Ramos (cell line): Measurements from ENCODE around the gene NAXD.
"Not testable (repeated sequence)": the region's sequence is repeated elsewhere in the genome, so short reads cannot be mapped to it uniquely, and the experiment has no call there.

Experiments
- in situ Hi-C: fragments of 300-500 bp; cut with MboI; formaldehyde crosslinking; loops from one replicate; pipeline ENCODE4 v1.14.3; 2022; ENCODE audit warnings: low sequenced_read_pairs; ENCODE audit not compliant: unreplicated experiment

NAXD gene

DNA sequence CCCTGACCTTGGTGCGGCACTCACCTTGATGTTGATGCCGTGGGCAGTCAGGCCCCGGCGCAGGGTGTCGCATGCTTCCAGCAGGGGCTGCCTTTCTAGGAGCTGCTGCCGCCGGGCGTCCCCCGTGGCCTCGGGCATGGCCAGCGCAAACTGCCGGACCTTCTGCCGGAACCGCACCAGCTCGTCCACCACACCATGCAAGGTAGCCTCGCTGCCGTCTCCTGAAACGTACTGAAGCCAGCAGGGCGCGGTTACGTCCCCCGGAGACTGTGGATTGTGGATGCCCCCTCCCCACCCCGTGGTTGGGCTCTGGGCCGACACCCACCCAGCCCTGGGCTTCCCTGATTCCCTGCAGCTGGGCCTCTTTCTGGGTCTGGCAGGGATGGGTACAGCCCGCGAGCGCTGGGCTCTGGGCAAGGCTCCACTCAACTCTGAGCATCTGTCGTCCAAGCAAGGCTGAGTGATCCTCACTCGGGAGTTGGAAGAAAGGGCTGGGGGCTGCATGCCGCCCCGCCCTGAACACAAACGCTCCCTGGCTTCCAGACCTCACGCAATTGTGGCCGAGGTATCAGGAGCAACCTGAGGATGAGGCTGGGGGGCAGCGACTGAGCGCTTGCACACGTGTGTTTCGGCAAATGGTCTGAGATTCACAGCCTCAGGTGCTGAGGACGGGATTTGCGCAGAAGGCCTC, 27.1 kb downstream of the NAXD start:
- in situ Hi-C loops, result no loop called here

DNA sequence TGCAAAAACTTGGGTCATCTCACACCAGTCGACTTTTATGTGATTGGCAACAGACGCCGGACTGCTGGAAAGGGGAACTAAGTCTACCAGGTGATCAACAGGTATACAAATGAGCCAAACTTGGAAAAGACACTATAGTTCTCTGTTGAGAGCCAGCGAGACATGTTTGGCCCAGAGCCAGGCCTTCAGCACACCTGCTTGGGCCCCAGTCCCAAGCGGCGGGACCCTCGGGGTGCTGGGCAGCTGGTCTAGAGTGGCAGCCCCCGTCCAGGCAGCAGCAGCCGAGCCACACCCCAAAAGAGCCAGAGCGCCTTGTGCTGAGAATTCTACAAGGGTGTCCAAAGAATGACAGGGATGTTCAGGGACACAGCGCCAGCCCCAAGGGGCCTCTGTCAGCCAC, 28.0 kb downstream of the NAXD start:
- in situ Hi-C loops, result no loop called here

DNA sequence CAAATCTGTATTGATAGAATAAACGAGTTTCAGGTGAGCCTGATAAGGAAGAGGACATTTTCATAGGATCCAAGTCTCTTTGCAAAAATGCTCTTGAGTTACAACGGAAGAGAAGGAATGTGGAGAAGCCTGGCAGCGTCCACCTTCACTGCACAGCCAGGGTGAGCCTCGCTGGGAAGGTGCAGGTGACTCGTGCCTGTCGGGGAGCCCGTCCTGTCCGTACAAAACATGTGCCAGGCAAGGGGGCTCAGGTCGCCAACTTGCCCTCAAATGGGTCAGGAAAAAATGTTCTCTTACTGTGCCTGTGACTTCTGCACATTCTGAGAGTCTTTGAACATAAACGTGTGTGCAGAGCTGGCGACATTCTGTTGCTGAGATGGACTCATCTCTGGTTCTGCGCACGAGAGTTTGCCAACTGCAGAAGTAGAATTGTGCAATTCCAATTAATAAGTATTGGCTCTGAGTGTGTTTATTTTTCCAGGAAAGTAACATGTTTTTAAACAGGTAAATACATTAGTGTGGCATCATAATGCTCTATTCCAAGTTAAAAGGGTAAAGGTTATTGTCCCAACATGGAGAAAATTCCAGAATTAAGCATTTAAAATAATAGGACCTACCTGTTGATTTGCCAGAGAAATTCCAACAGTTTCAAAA, 28.6 kb downstream of the NAXD start:
- in situ Hi-C loops, result no loop called here

DNA sequence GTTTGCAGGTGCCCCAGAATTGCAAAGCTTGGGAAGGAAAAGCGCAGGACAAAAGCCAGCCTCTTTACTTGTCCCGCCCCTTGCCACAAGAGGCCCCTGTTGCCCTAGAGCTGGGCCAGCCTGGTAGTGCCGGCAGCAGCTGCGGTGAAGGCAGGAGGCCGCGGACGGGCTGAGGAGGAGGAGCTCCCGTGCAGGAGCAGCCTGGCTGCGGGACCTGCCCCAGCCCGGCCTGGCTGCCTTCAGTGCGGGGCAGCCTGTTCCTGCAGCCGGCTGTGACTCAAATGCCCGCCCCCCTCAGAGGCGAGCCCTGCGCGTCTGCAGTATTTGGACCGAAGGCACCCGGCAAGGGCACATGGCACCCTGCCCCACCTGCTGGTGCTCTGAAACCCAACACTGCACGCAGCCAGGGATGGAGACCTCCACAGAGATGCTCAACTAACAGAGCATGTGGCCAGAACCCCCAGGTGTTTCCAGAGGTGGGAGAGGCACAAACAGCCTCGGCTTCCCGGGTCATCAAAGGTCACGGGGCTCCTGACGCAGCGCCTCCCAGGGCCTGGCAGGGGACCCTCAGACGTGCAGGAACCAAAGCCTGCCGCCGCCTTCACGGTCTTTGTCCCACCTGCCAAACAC, 29.7 kb downstream of the NAXD start:
- in situ Hi-C loops, result no loop called here

DNA sequence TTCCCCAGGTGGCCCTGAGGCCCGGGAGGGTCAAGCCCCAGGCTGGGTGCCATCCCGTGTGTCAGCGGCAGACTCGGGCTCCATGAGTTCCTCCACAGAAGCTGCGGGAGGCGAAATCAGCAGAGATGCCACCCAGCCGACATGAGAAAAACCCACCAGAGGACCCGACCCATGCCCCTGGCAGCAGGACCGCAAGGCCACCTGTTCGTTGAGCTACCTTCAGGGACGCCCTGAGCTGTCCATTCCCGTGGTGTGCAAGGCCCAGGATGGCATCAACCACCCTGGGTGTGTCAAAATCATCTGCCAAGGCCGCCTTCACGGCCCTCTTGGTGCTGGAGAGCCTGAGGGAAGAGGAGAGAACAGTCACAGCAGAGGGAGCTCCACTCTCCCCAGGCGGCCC, 30.4 kb downstream of the NAXD start:
- in situ Hi-C loops, result no loop called here

DNA sequence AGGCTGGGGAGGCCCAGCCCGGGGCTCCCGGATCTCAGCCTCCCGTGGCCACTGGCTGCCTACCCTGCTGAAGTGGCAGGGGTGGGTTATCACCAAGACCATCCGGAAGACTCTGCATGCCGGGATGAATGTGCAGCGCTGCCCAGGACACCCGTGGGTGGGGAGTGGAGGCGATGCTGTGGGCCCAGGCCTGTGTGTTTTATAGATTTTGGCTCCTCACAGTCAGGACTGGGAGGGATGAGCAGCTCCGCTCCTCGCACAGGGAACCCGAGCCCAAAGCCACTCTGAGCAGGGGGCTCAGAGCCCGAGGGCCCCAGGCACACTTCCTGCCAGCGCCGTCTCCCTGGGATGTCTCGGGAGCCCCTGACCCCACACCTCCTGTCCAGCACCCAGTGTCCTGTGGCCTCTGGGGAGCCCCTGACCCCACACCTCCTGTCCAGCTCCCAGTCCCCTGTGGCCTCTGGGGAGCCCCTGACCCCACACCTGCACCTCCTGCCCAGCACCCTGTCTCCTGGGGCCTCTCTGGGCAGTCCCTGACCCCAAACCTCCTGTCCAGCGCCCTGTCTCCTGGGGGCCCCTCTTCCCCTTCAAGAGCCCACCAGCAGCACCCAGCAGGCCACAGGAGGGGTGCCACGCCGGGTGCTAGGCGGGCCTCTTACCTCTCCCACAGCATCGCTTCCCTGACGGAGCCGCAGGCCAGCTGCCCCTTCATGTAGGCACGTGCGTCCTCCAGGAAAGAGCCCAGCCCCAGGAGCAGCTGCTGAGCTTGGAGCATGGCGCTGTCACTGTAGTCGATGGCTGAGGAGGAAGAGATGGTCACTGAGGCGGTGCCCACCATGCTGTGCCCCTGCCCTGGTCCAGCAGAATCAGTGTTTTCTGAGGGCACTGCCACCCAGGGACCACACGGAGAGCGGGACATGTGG, 31.4 kb downstream of the NAXD start:
- in situ Hi-C loops, result no loop called here

DNA sequence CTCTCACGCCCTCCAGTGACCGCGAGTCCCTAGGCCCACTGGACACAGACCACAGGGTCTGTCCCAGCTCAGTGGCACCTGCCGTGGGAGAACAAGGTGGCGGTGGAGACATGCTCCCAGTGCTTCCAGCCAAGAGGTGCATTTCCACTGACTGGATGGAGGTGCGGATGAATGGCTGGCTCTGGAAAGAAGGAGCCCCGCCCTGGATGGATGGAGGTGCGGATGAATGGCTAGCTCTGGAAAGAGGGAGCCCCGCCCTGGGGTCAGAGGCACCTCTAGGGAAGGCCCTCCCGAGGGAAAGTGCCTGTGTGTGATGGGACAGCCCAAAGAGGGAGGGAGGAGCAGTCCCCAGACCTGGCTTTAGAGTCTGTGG, 32.0 kb downstream of the NAXD start:
- in situ Hi-C loops, result no loop called here

DNA sequence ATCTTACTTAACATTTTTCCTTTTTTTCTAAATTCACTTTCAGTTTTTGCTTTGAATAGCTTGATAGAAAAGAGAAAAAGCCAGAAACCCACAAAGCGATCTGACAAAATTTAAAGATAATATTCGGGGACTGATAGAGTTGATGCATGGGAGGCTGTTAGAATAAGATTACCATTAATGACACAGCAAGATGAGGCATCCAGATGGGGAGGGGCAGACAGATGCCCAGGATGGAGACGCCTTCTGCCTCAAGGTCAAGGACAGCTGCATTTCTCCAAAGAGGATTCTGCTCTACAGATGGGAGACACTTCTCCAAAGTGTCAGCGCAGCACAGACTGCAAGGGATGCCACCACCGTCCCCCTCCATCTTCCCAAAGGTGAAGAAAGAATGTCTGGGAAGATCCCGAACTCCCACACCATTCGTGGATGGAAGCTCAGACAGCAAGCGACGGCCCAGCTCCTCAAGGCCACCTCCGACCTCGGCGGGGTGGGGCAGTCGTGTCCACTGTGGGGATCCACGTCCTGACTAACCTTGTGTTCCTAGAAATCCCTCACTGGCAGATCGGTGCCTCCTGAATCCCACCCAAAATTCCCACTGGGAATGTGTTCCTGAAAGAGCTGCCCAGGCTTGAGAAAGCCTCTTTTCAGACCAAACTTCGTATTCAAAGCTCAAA, 32.9 kb downstream of the NAXD start:
- in situ Hi-C loops, result no loop called here

DNA sequence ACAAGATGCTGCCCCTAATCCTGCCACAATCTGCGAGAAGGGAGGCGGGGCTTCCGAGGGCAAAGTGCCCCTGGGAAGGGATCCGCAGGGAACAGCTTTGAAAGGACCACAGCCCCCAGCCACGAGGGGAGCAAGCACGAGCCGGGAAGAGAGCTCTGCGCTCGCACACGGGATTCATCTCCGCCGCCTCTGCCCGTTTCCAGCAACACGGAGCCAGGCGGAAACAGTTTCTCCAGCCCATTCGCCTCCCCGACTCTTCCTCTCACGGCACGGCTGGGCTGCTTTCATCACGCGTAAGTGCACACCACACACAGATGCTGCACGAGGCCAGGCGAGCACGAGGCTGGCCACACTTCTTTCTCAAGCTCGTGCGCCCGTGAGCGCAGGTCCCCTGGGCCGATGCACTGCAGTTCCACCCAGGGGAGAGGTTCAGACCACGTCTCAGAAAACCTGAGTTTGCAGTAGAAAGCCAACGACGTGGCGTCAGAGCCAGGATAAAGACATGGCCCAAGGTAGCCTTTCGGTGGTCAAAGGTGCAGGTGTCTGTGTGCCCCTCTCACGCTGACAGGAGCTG, 33.6 kb downstream of the NAXD start:
- in situ Hi-C loops, result no loop called here

DNA sequence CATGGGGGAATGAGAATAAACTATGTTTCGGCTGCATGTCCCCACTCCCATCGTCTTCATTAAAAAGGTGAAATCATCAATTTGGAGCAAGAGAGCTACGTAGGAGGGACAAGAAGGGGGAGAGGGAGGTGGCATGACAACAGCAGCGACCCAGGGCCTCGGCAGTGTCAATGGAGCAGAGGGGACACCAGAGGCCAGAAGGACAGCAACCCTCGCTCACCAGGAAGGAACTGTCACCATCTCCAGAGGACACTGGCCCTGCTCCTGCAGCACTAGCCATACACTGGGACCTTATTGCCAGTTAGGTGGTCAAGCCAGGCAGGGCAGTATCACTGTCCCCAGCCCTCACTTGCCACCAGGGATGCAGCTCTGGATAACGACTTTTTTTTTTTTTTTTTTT, 34.2 kb downstream of the NAXD start:
- in situ Hi-C loops, result no loop called here

DNA sequence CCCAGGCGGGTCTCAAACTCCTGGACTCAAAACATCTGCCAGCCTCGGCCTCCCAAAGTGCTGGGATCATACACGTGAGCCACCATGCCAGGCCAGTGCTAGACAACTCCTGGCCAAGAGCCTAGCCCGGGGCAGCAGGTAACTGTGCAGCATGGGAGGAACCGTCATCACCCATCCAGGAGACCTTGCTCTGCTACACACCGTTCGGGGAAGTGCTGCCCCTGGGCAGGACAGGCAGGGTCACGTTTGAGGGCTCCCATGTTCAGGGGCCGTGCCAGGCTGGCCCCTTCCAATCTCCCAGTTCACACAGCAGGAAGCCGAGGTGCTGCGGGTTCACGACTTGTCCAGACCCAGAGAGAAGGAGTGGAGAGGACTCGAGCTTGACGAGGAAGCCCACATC, 35.1 kb downstream of the NAXD start:
- in situ Hi-C loops, result no loop called here

DNA sequence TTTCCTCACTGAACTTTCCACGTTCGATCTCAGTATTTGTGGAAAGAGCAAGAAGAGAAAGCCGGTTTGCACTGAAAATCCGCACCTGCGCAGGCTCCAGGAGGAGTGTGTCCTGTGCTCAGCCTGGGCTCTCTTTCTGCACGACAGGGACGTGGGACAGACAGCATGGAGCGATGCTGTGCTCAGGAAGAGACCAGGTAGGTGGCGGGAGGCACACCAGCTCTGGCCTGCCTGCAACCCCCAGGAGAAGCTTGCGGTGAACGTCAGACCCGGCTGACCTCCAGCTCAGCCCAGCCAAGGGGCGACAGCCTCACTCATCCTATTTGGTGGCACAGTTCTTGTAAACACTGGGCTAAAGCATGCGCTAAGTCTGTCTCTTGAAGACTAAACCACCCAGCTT, 35.9 kb downstream of the NAXD start:
- in situ Hi-C loops, result no loop called here

DNA sequence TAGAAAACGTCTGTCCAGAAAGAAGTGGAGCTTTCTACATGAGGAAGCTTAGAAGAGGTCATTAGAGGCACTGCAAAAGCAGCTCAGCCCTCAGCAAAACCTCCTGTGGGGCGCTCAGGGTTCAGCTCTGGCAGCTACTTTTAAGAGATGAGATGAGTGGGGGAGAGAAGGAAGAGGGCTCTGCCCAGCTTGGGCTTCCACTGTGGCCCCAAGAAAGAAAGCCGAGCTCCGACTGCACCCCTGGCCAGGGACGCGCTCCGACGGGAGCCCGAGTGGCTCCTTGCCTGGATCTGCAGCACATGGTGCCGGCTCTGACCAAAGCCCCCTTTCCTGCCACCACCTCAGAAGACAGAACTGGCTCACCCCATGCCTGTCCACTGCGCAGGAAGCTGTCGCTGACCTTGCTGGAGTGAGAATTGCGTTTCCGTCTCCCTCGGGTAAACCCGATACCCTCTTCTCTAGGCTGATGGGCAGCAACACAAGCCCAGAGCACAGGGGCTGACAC, 36.4 kb downstream of the NAXD start:
- in situ Hi-C loops, result no loop called here

DNA sequence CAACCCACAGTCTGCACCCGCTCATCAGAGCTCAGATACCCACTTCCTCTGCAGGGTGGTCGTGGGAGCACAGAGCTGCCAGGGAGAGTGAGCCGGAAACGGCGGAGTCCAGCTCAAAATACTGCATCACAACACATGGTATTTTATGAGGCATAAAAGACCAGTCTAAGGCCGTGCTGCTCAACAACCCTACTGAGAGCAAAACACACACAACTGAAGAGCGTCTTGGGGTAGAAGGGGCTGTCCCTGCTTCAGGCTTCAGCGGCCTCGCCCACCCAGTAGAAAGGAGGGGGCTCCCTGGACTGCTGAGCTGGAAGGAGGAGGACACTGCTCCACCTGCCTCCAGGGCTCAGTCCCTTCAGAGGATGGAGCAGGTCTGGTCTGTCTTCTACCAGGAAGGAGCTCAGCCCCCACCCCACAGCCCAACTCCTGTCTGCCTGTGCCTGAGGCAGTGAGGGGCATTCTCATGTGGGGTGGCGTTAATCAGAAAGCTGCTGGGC, 36.9 kb downstream of the NAXD start:
- in situ Hi-C loops, result no loop called here

DNA sequence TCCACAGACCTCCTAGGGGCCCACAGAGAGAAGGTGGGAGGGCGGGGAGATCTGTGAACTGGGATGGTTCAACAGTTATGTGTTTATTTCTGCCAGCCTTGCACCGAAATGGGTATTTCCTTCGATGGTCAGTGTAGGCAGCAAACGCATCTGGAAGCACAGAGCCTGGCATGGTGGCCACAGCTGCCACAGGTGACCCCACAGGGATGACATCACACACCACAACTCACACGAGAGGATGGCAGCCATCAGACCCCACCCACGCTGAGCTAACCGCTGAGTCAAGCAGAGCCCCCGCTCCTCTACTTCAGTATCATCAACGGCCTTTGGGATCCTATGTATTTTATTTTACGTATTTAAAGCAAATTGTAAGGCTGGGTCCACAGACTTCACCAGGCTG, 37.4 kb downstream of the NAXD start:
- in situ Hi-C loops, result no loop called here

DNA sequence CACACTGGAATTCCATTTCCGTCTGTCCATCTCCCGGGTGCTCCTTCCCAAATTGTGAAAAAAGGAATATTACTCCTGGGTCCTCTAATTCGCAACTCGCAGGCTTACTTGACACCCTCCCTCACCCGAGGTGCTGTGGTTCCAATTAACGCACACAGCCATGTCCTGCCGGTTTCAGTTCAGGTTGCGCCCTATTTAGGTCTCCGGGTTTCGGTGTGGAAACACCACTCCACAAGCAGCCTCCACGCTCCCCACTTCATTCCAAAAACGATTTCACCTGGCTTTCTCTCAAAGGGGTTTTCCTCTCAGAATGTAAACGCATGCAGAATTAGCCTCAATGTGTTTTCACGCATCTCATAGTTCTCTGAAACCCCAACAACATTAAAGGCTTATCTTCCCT, 37.9 kb downstream of the NAXD start:
- in situ Hi-C loops, result no loop called here

DNA sequence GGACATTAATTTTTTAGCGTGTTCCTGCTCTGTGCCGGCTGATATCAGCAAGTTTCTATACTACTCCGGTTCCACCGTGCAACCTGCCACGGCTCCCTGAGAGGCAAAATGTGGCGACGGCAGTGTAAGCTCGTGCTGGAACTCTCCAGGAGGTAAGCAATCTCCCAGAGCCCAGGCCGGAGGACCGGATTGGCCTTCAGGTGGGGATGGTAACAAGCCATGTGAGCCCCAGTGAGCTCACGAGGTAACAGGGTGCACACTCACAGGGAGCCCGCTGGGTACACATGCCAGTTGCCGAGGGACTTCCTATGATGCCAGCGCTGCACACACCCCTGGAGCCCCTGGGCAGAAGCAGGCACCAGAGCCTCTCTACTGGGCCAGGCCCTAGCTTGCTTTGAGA, 38.5 kb downstream of the NAXD start:
- in situ Hi-C loops, result no loop called here

DNA sequence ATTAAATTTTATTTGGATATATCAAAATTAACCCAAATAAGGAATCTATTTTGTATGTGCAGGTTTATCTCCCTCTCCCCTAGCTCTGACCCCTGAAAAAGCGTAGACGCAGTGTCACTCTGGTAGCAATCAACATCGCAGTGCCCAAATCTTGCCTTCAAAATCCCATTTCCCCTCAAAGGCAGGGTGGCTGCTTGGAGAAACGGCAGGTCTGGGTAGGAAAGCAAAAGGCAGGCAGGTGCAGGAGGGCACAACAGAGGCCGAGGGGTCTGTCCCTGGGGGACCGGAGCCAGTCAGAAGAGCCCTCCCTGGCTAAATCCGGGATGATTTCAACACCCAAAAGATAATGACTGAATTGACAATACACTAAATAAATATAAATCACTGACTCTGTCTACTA, 41.9 kb downstream of the NAXD start:
- in situ Hi-C loops, result no loop called here

DNA sequence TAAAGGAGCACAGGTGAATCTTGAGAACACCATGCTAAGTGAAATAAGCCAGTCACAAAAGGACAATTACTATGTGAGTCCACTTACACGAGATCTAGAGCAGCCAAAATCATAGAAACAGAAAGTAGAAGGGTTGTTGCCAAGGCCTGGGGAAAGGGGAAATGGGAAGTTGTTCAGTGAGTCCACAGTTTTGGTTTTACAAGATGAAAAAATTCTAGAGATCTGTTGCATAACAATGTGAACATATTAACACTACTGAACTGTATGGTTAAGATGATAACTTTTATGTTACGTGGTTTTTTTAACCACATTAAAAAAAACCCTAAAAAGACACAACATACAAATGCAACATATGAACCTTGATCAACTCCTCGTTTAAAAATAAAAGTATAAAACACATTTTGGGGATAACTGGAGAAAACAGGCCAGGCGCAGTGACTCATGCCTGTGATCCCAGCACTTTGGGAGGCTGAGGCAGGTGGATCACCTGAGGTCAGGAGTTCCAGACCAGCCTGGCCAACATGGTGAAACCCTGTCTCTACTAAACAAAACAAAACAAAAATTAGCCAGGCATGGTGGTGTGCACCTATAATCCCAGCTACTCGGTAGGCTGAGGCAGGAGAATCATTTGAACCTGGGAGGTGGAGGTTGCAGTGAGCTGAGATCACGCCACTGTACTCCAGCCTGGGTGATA, 43.0 kb downstream of the NAXD start:
- in situ Hi-C loops, result not testable (repeated sequence)
